IMR-90 (cell line): ENCODE measurements around the gene PLXDC1. TPM values are rescaled to one million over a fixed set of nuclear protein-coding genes. Genes with fewer than 3 reads are reported as not detected.

Experiments
- ATAC-seq: fragments of 200-7000 bp; cut with Tn5 transposase; 2 replicates; pipeline ENCODE4 v1.9.1; 2020; ENCODE audit warnings: low read depth, mild to moderate bottlenecking, moderate library complexity
- BruUV-seq: library from RNA; stranded (reverse); fragments of 400-500 nt; replicated peaks from 2 replicates; lab custom pipeline; 2021; lab: Mats Ljungman, UMichigan
- CTCF ChIA-PET: fragments of 300-600 bp; formaldehyde crosslinking; extraction: SDS; loops from one replicate; lab custom pipeline; 2021; ENCODE audit warnings: antibody characterized with exemption; lab: Yijun Ruan, JAX
- POLR2A ChIA-PET: fragments of 300-600 bp; sonication (Branson Sonifier 250); formaldehyde crosslinking; loops from one replicate; lab custom pipeline; 2022; ENCODE audit warnings: antibody characterized with exemption; ENCODE audit not compliant: unreplicated experiment; lab: Charles Lee
- DNase-seq: peaks from one replicate; pipeline ENCODE4 v3.0.0; 2013
- H2AFZ ChIP-seq: replicated peaks from 2 replicates; pipeline ENCODE3; 2013; ENCODE audit warnings: low read length, mild to moderate bottlenecking; ENCODE audit not compliant: poor library complexity
- H2AK5ac ChIP-seq: 2 replicates; pipeline ENCODE4 v1.6.1; 2013; ENCODE audit warnings: low read depth, low read length, inconsistent platforms
- H2AK9ac ChIP-seq: replicated peaks from 2 replicates; pipeline ENCODE3; 2013; ENCODE audit warnings: mild to moderate bottlenecking, low read depth, low read length, moderate library complexity; ENCODE audit not compliant: poor library complexity
- H2BK120ac ChIP-seq: 2 replicates; pipeline ENCODE4 v1.6.1; 2013; ENCODE audit warnings: low read depth, low read length, inconsistent platforms
- H2BK15ac ChIP-seq: 3 replicates; pipeline ENCODE4 v1.6.1; 2013; ENCODE audit warnings: low read depth, low read length, inconsistent platforms
- H2BK20ac ChIP-seq: 2 replicates; pipeline ENCODE4 v1.6.1; 2013; ENCODE audit warnings: low read depth, mild to moderate bottlenecking, inconsistent platforms, low read length, moderate library complexity
- H2BK5ac ChIP-seq: 2 replicates; pipeline ENCODE4 v1.6.1; 2013; ENCODE audit warnings: mild to moderate bottlenecking, low read depth, low read length, inconsistent platforms; ENCODE audit not compliant: poor library complexity, severe bottlenecking
- H3K14ac ChIP-seq: replicated peaks from 2 replicates; pipeline ENCODE4 v1.6.1; 2013; ENCODE audit warnings: low read depth, low read length, inconsistent platforms
- H3K18ac ChIP-seq: 2 replicates; pipeline ENCODE4 v1.6.1; 2013; ENCODE audit warnings: low read depth, low read length, control low read depth
- H3K23ac ChIP-seq: 2 replicates; pipeline ENCODE4 v1.6.1; 2013; ENCODE audit warnings: low read depth, low read length, inconsistent platforms
- H3K27ac ChIP-seq: 2 replicates; pipeline ENCODE4 v1.5.1; 2013; ENCODE audit warnings: mild to moderate bottlenecking, control low read depth, low read length; ENCODE audit not compliant: insufficient read depth
- H3K27me3 ChIP-seq: 2 replicates; pipeline ENCODE4 v1.6.1; 2013; ENCODE audit warnings: low read length; ENCODE audit not compliant: control insufficient read depth, insufficient read depth
- H3K36me3 ChIP-seq: 2 replicates; pipeline ENCODE4 v1.6.1; 2013; ENCODE audit warnings: low read length, mixed read lengths; ENCODE audit not compliant: control insufficient read depth, insufficient read depth
- H3K4ac ChIP-seq: 2 replicates; pipeline ENCODE4 v1.6.1; 2013; ENCODE audit warnings: low read depth, low read length, inconsistent platforms
- H3K4me1 ChIP-seq: 2 replicates; pipeline ENCODE4 v1.6.1; 2013; ENCODE audit warnings: low read length, mixed read lengths; ENCODE audit not compliant: control insufficient read depth, insufficient read depth
- H3K4me2 ChIP-seq: 2 replicates; pipeline ENCODE4 v1.6.1; 2013; ENCODE audit warnings: low read depth, mild to moderate bottlenecking, control low read depth, low read length, moderate library complexity
- H3K4me3 ChIP-seq: 2 replicates; pipeline ENCODE4 v1.5.1; 2013; ENCODE audit warnings: low read depth, mild to moderate bottlenecking, control low read depth, low read length, moderate library complexity; ENCODE audit not compliant: insufficient read depth
- H3K56ac ChIP-seq: 2 replicates; pipeline ENCODE4 v1.6.1; 2013; ENCODE audit warnings: low read length, inconsistent platforms; ENCODE audit not compliant: insufficient read depth; ENCODE audit errors: extremely low read depth
- H3K79me1 ChIP-seq, 2 experiments: 2 replicates each; pipeline ENCODE4 v1.6.1; 2013; ENCODE audit warnings: low read length in 2 of 2, inconsistent platforms in 1 of 2, low read depth in 1 of 2
- H3K9ac ChIP-seq: 2 replicates; pipeline ENCODE4 v1.6.1; 2013; ENCODE audit warnings: low read depth, low read length, control low read depth
- H3K9me1 ChIP-seq: 2 replicates; pipeline ENCODE4 v1.6.1; 2013; ENCODE audit warnings: low read length, inconsistent platforms; ENCODE audit not compliant: insufficient read depth
- H3K9me3 ChIP-seq: 2 replicates; pipeline ENCODE4 v1.6.1; 2013; ENCODE audit warnings: low read length; ENCODE audit not compliant: control insufficient read depth, insufficient read depth
- H4K20me1 ChIP-seq: 2 replicates; pipeline ENCODE4 v1.6.1; 2013; ENCODE audit warnings: low read length, inconsistent platforms; ENCODE audit not compliant: insufficient read depth
- H4K5ac ChIP-seq: 2 replicates; pipeline ENCODE4 v1.6.1; 2013; ENCODE audit warnings: mild to moderate bottlenecking, low read depth, low read length, control low read depth
- H4K8ac ChIP-seq, 2 experiments: 2 replicates each; pipeline ENCODE4 v1.6.1; 2013; ENCODE audit warnings: low read depth in 2 of 2, low read length in 2 of 2, control low read depth in 1 of 2, inconsistent platforms in 1 of 2
- H4K91ac ChIP-seq: 2 replicates; pipeline ENCODE4 v1.6.1; 2013; ENCODE audit warnings: low read depth, low read length, inconsistent platforms; ENCODE audit not compliant: insufficient read depth
- CHD1 ChIP-seq: IDR thresholded peaks from 2 replicates; pipeline ENCODE4 v1.6.1; 2012; ENCODE audit warnings: low read depth, low read length, improper control_type of control experiment
- MAZ ChIP-seq: IDR thresholded peaks from 2 replicates; pipeline ENCODE4 v1.6.1; 2012; ENCODE audit warnings: low read depth, mild to moderate bottlenecking, low read length, improper control_type of control experiment, moderate library complexity, borderline replicate concordance
- MXI1 ChIP-seq: IDR thresholded peaks from 2 replicates; pipeline ENCODE4 v1.6.1; 2012; ENCODE audit warnings: low read depth, mild to moderate bottlenecking, low read length, moderate library complexity, borderline replicate concordance
- POLR2A ChIP-seq: IDR thresholded peaks from 2 replicates; pipeline ENCODE4 v1.6.1; 2012; ENCODE audit warnings: mild to moderate bottlenecking, low read depth, low read length
- RAD21 ChIP-seq: IDR thresholded peaks from 2 replicates; pipeline ENCODE4 v1.6.1; 2012; ENCODE audit warnings: low read length, improper control_type of control experiment
- RFX5 ChIP-seq: IDR thresholded peaks from 2 replicates; pipeline ENCODE4 v1.8.0; 2012; ENCODE audit warnings: low read depth, mild to moderate bottlenecking, low read length, moderate library complexity
- whole genome bisulfite sequencing, 2 experiments: methylation state at CpG; one replicate each; pipeline versions ENCODE4 v1.1.5 to v1.1.7; 2013; ENCODE audit warnings: missing lambda C conversion rate in 2 of 2; ENCODE audit not compliant: insufficient read length in 1 of 2; ENCODE audit errors: extremely low coverage in 2 of 2; 5-methylcytosine and 5-hydroxymethylcytosine counted together
- dilution Hi-C: fragments of 300-500 bp; cut with HindIII; formaldehyde crosslinking; loops from one replicate; pipeline ENCODE4 v1.14.3; 2018; ENCODE audit warnings: low sequenced_read_pairs; ENCODE audit not compliant: unreplicated experiment
- in situ Hi-C: fragments of 300-500 bp; cut with MboI; formaldehyde crosslinking; loops from 3 replicates; pipeline ENCODE4 v1.14.3; 2019; ENCODE audit warnings: low sequenced_read_pairs, inconsistent platforms, mixed read lengths
- intact Hi-C: fragments of 100-400 bp; cut with micrococcal nuclease; formaldehyde crosslinking; loops from 2 replicates; pipeline ENCODE4 v1.10.0; 2022
- polyA plus RNA-seq, 3 experiments: library from polyadenylated mRNA; depleted of rRNA; stranded (reverse); fragments of >200 nt; gene quantifications; 2 replicates each; pipeline ENCODE4 v1.2.3, GENCODE V29; 2012; ENCODE audit warnings: low replicate concordance in 1 of 3
- total RNA-seq: library from RNA; depleted of rRNA; stranded (reverse); fragments of >200 nt; gene quantifications from 2 replicates; pipeline ENCODE4 v1.2.3, GENCODE V29; 2012

The PLXDC1 gene
- total and polyA plus RNA-seq, 2 of the 4 experiments (the other 2 are of a cell fraction) = under 0.01 to 0.50 TPM

GRCh38 chr17:39063681-39064069, 87.8 kb downstream of the PLXDC1 start:
- intact Hi-C loops (loop anchor here (5.0 to 10.0 kb wide), 2 partner anchors 81 to 171 kb away; no protein-coding TSS in a partner anchor), dilution Hi-C loops (no loop called here), in situ Hi-C loops (no loop called here)
- Histone ChIP-seq H3K4me2 (no peak overlapping the region), H4K8ac (no peak overlapping the region), H3K27ac (no peak overlapping the region), H3K9me1 (peaks cover 3% of the 10 kb centered on the region; the same call in 1 of the 2 replicates), H3K4me3 (no peak overlapping the region), H3K79me1 (no peaks in the 10 kb centered on the region), H4K91ac (no peak overlapping the region), H3K36me3 (no peaks in the 10 kb centered on the region), H4K5ac (no peak overlapping the region), H3K9me3 (no peaks in the 10 kb centered on the region), H2BK20ac (no peak overlapping the region), H3K4ac (no peak overlapping the region), H3K9ac (no peak overlapping the region), H2BK120ac (no peak overlapping the region), H3K56ac (no peak overlapping the region), H2BK15ac (no peak overlapping the region), H3K14ac (no peak overlapping the region), H2AFZ (no peak overlapping the region), H2BK5ac (no peak overlapping the region), H2AK5ac (no peak overlapping the region), H3K18ac (no peak overlapping the region), H3K23ac (no peak overlapping the region), H3K4me1 (peaks cover 15% of the 10 kb centered on the region), H4K20me1 (no peaks in the 10 kb centered on the region), H3K27me3 (peaks cover 3% of the 10 kb centered on the region), H2AK9ac (no peak overlapping the region)
- TF ChIP-seq RFX5 (no peak), CHD1 (no peak), MXI1 (no peak), RAD21 (no peak), MAZ (no peak), POLR2A (no peak)
- peak; percentile 12 for DNase-seq
- peak; percentile 61 for ATAC-seq
- POLR2A ChIA-PET = no interaction called here
- 100% methylated on average over 1 of the region's 1 CpG; no CpG with 5 or more reads in 1 of the 2 experiments for WGBS, 2 experiments
- CTCF ChIA-PET = interaction anchor here (0.6 to 1.6 kb wide), 3 partner anchors 81 to 253 kb away, joined by 3 to 6 read pairs (median 3); no protein-coding TSS in a partner anchor
- no TSS peak for BruUV-seq
